K562 (cell line): ENCODE data around the gene TRIOBP. TPM values are rescaled to one million over a fixed set of nuclear protein-coding genes. Genes with fewer than 3 reads are reported as not detected.

Experiments
- ATF1 ChIP-seq, 2 experiments: fragments of 450-650 bp in 1 of 2; IDR thresholded peaks; 2 replicates each; pipeline ENCODE4 v1.6.1; 2016; ENCODE audit warnings: missing compliant biosample characterization in 1 of 2, missing genetic modification characterization in 1 of 2
- CBX1 ChIP-seq: sonication (generic); IDR thresholded peaks from 2 replicates; pipeline ENCODE4 v1.6.1; 2016; ENCODE audit warnings: antibody characterized with exemption, low read depth, mild to moderate bottlenecking
- CHD4 ChIP-seq: fragments of 200-600 bp; sonication (generic); IDR thresholded peaks from 3 replicates; pipeline ENCODE4 v1.6.1; 2012; ENCODE audit warnings: low read depth, mild to moderate bottlenecking, mixed read lengths, low read length, inconsistent platforms; ENCODE audit not compliant: insufficient read depth, insufficient replicate concordance, poor library complexity, severe bottlenecking
- MTA2 ChIP-seq: fragments of 450-650 bp; IDR thresholded peaks from 2 replicates; pipeline ENCODE4 v1.6.1; 2016; ENCODE audit warnings: low read depth
- SMARCA5 ChIP-seq: fragments of 450-650 bp; IDR thresholded peaks from 2 replicates; pipeline ENCODE4 v1.6.1; 2016
- TAF1 ChIP-seq: IDR thresholded peaks from 2 replicates; pipeline ENCODE4 v1.6.1; 2011; ENCODE audit warnings: mild to moderate bottlenecking, low read length, moderate library complexity; ENCODE audit not compliant: insufficient read depth, control insufficient read depth, severe bottlenecking; ENCODE audit errors: extremely low read depth
- ZNF12 ChIP-seq: sonication (generic); formaldehyde crosslinking; IDR thresholded peaks from 2 replicates; pipeline ENCODE4 v1.4.0; 2020; ENCODE audit warnings: mild to moderate bottlenecking, missing genetic modification reagents
- ZNF140 ChIP-seq: fragments of 250-450 bp; sonication (Bioruptor Pico); IDR thresholded peaks from 2 replicates; pipeline ENCODE4 v1.8.0; 2021; ENCODE audit warnings: moderate library complexity, mild to moderate bottlenecking, inconsistent platforms
- ZNF24 ChIP-seq: fragments of 450-650 bp; IDR thresholded peaks from 2 replicates; pipeline ENCODE4 v1.6.1; 2016
- polyA plus RNA-seq, 8 experiments: library from polyadenylated mRNA; depleted of rRNA in 4 of 8; stranded (reverse) in 5 of 8; unstranded in 3 of 8; fragments of >200 nt; fragmentation: Nextera tagmentation in 2 of 8; fragmentation: Illumina TruSeq in 1 of 8; extraction: Ambion mirVana in 2 of 8; extraction: Trizol in 1 of 8; gene quantifications; 2 replicates each; pipeline versions ENCODE4 v1.2.1 to v1.2.3, GENCODE V29; 2011 to 2014; ENCODE audit warnings: inconsistent platforms in 1 of 8, missing spikeins in 1 of 8
- total RNA-seq, 7 experiments: library from RNA; depleted of rRNA in 6 of 7; stranded (reverse); fragments of >200 nt in 6 of 7; fragmentation: Illumina TruSeq in 2 of 7; extraction: Trizol in 2 of 7; gene quantifications; 2 replicates each; pipeline versions ENCODE4 v1.2.1 to v1.2.3, GENCODE V29; 2011 to 2021; ENCODE audit warnings: low replicate concordance in 1 of 7
- TF ChIP-seq, protein P1 (sequence below): fragments of 250-450 bp; sonication (Bioruptor Pico); IDR thresholded peaks from 2 replicates; pipeline ENCODE4 v1.6.1; 2021; ENCODE audit warnings: mild to moderate bottlenecking
- TF ChIP-seq, protein P2 (sequence below), 2 experiments: fragments of 150-350 bp in 1 of 2; IDR thresholded peaks; 2 replicates each; pipeline ENCODE4 v1.6.1; 2012 to 2016; ENCODE audit warnings: low read depth in 2 of 2, low read length in 2 of 2, mild to moderate bottlenecking in 1 of 2, moderate library complexity in 1 of 2
- TF ChIP-seq, protein P3 (sequence below): fragments of 250-450 bp; sonication (Bioruptor Pico); IDR thresholded peaks from 2 replicates; pipeline ENCODE4 v1.5.0; 2021; ENCODE audit warnings: mild to moderate bottlenecking, borderline replicate concordance
- TF ChIP-seq, protein P4 (sequence below): fragments of 250-450 bp; sonication (Bioruptor Pico); IDR thresholded peaks from 2 replicates; pipeline ENCODE4 v1.4.0; 2020

Gene TRIOBP
- total and polyA plus RNA-seq, 9 of the 15 experiments (the other 6 are each of a cell fraction or from before 2014, with no cell fraction given) = 0.24 to 13.8 (median 5.5) TPM

DNA sequence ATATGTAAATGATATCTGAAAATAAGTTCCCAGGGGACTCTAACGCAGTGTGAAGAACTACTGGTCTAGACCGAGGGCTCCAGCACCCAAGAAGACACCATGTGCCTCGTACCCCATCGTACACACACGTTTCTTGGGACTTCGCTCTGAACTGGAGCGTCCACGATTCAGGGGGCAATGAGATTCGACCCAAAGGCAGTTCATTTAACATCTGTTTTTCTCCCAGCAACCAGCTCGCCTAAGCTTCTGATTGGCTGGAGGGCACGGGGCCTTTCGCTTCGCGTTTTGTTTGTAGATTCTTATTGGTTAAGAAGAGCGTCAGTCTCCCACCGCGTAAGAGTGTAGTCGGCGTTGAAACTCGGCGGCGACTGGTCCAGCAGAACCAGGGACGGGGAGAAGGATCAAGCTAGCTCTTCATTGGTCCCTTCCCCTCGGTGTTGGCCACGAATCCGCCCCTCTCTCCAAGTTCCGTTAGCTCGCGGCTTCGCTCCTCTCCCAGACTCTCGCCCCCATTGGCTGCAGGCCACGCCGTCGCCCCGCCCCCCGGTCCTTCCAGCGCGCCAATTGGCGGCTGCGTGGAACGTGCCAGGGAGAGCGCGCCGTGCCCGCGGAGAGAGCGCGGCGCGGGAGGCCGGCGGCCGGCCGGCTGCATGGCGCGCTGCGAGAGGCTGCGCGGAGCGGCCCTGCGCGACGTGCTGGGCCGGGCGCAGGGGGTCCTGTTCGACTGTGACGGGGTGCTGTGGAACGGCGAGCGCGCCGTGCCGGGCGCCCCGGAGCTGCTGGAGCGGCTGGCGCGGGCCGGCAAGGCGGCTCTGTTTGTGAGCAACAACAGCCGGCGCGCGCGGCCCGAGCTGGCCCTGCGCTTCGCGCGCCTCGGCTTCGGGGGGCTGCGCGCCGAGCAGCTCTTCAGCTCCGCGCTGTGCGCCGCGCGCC lies 38.4 kb upstream of the TRIOBP start, which contains the start of gene PDXP (continued):
- 0 out of 2 replicates have a peak, but pooled peaks have one; percentile 15 for TF ChIP-seq ZNF24
- no peak for TF ChIP-seq ATF1 (CRISPR knock-in tag; IDR thresholded peaks at IDR 0.05)
- peak; percentile 97 for TF ChIP-seq ATF1 (tag; IDR thresholded peaks at IDR 0.05)
- no peak for TF ChIP-seq SMARCA5
- TF ChIP-seq, protein P1, sequence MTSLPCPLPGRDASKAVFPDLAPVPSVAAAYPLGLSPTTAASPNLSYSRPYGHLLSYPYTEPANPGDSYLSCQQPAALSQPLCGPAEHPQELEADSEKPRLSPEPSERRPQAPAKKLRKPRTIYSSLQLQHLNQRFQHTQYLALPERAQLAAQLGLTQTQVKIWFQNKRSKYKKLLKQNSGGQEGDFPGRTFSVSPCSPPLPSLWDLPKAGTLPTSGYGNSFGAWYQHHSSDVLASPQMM (CRISPR knock-in tag) = no peak
- TF ChIP-seq ZNF140 (CRISPR knock-in tag) = no peak
- TF ChIP-seq, protein P2, sequence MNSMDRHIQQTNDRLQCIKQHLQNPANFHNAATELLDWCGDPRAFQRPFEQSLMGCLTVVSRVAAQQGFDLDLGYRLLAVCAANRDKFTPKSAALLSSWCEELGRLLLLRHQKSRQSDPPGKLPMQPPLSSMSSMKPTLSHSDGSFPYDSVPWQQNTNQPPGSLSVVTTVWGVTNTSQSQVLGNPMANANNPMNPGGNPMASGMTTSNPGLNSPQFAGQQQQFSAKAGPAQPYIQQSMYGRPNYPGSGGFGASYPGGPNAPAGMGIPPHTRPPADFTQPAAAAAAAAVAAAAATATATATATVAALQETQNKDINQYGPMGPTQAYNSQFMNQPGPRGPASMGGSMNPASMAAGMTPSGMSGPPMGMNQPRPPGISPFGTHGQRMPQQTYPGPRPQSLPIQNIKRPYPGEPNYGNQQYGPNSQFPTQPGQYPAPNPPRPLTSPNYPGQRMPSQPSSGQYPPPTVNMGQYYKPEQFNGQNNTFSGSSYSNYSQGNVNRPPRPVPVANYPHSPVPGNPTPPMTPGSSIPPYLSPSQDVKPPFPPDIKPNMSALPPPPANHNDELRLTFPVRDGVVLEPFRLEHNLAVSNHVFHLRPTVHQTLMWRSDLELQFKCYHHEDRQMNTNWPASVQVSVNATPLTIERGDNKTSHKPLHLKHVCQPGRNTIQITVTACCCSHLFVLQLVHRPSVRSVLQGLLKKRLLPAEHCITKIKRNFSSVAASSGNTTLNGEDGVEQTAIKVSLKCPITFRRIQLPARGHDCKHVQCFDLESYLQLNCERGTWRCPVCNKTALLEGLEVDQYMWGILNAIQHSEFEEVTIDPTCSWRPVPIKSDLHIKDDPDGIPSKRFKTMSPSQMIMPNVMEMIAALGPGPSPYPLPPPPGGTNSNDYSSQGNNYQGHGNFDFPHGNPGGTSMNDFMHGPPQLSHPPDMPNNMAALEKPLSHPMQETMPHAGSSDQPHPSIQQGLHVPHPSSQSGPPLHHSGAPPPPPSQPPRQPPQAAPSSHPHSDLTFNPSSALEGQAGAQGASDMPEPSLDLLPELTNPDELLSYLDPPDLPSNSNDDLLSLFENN (IDR thresholded peaks at IDR 0.05; ENCODE audit: low read depth in 2 of 2, low read length in 2 of 2) = no peak
- TF ChIP-seq, protein P3, sequence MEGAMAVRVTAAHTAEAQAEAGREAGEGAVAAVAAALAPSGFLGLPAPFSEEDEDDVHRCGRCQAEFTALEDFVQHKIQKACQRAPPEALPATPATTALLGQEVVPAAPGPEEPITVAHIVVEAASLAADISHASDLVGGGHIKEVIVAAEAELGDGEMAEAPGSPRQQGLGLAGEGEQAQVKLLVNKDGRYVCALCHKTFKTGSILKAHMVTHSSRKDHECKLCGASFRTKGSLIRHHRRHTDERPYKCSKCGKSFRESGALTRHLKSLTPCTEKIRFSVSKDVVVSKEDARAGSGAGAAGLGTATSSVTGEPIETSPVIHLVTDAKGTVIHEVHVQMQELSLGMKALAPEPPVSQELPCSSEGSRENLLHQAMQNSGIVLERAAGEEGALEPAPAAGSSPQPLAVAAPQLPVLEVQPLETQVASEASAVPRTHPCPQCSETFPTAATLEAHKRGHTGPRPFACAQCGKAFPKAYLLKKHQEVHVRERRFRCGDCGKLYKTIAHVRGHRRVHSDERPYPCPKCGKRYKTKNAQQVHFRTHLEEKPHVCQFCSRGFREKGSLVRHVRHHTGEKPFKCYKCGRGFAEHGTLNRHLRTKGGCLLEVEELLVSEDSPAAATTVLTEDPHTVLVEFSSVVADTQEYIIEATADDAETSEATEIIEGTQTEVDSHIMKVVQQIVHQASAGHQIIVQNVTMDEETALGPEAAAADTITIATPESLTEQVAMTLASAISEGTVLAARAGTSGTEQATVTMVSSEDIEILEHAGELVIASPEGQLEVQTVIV (CRISPR knock-in tag) = no peak
- no peak for TF ChIP-seq CHD4
- no peak for TF ChIP-seq ZNF12 (CRISPR knock-in tag)
- TF ChIP-seq CBX1 = 0 out of 2 replicates have a peak, but pooled peaks have one; percentile 26
- no peak for TF ChIP-seq MTA2
- TF ChIP-seq, protein P4, sequence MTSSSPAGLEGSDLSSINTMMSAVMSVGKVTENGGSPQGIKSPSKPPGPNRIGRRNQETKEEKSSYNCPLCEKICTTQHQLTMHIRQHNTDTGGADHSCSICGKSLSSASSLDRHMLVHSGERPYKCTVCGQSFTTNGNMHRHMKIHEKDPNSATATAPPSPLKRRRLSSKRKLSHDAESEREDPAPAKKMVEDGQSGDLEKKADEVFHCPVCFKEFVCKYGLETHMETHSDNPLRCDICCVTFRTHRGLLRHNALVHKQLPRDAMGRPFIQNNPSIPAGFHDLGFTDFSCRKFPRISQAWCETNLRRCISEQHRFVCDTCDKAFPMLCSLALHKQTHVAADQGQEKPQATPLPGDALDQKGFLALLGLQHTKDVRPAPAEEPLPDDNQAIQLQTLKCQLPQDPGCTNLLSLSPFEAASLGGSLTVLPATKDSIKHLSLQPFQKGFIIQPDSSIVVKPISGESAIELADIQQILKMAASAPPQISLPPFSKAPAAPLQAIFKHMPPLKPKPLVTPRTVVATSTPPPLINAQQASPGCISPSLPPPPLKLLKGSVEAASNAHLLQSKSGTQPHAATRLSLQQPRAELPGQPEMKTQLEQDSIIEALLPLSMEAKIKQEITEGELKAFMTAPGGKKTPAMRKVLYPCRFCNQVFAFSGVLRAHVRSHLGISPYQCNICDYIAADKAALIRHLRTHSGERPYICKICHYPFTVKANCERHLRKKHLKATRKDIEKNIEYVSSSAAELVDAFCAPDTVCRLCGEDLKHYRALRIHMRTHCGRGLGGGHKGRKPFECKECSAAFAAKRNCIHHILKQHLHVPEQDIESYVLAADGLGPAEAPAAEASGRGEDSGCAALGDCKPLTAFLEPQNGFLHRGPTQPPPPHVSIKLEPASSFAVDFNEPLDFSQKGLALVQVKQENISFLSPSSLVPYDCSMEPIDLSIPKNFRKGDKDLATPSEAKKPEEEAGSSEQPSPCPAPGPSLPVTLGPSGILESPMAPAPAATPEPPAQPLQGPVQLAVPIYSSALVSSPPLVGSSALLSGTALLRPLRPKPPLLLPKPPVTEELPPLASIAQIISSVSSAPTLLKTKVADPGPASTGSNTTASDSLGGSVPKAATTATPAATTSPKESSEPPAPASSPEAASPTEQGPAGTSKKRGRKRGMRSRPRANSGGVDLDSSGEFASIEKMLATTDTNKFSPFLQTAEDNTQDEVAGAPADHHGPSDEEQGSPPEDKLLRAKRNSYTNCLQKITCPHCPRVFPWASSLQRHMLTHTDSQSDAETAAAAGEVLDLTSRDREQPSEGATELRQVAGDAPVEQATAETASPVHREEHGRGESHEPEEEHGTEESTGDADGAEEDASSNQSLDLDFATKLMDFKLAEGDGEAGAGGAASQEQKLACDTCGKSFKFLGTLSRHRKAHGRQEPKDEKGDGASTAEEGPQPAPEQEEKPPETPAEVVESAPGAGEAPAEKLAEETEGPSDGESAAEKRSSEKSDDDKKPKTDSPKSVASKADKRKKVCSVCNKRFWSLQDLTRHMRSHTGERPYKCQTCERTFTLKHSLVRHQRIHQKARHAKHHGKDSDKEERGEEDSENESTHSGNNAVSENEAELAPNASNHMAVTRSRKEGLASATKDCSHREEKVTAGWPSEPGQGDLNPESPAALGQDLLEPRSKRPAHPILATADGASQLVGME (CRISPR knock-in tag) = no peak
- peak; percentile 30 for TF ChIP-seq TAF1
